Stimulated activated CD8-positive, alpha-beta memory T cell treated with anti-CD3 and anti-CD28 coated beads, Interleukin-4, amount 100 ng/mL, for 4 hours (primary cell): Measurements from ENCODE around the gene RABL3.
"Not testable (repeated sequence)": the region's sequence is repeated elsewhere in the genome, so short reads cannot be mapped to it uniquely, and the experiment has no call there.

ENCODE experiments used
- DNase-seq, 2 donors: peaks; one replicate each; pipeline ENCODE4 v3.0.0-alpha.2; 2020; ENCODE audit warnings: low read depth in 2 of 2, low spot score in 1 of 2

The RABL3 gene

GRCh38 chr3:120745466-120745865 lies 3.1 kb upstream of the RABL3 start:
- no peak for DNase-seq

- DNase-seq, result no peak
Measured at GRCh38 chr3:120743556-120744195, 1.4 kb upstream of the RABL3 start.

DNA sequence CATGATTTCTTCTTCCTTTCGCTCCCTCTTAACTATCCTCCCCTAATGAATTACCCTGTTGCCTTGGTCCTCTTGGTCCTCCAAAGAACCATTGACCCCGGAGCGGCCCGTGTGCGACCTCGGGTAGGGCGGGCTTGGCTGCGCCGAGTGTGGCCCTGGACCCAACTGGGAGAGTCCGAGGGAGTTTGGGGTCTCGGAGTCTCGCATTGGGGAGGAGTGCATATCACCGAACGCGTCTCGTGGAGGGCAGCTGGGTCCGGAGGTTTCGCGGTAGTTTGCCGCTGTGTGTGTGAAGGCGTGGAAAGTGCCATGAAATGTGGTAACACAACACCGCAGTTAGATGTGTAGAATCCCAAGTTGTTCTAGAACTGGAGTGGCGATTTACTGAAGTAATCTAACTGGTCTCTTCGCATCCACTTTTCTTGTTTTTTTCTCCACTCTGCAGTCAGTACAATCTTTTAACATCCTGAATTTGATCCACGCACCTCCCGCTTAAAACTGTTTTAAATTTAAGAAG lies 591 bp upstream of the RABL3 start:
- no peak for DNase-seq

DNA sequence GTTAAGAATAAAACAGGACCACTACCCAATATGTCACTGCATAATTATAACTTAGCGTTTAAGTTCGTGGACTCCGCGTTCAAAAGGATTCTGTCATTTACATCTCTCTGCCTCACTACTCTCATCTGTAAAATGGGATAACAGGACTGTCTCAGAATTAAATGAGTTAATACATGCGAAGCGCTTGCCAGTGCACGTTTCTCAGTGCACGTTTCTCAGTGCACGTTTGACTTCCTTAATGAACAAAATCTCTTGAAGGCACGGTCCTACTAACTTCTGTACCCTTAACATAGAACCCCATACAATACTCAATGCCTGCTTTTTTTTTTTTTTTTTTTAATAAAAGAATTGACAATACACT lies 499 bp downstream of the RABL3 start:
- DNase-seq, result no peak

DNA sequence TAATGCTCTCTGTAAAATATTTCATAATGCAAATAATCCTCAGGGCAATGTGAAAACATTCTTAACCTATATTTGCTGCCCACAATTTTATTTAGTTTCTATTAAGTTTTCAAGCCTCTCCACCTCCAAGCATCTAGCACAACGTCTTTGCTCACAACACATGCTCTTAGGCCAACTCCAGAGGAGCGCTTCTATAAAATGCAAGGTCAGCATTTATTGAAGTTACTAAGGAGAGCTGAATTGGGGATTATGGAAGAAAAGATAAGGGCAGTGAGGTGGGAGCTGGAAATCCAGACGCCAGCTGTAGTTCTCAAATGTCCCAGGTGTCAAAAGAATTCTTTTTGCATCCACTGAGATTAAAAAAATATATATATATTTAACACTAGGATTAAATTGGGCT lies 996 bp downstream of the RABL3 start:
- DNase-seq, result no peak

GRCh38 chr3:120738006-120738405 lies 4.3 kb downstream of the RABL3 start:
- DNase-seq, result not testable (repeated sequence)

DNA sequence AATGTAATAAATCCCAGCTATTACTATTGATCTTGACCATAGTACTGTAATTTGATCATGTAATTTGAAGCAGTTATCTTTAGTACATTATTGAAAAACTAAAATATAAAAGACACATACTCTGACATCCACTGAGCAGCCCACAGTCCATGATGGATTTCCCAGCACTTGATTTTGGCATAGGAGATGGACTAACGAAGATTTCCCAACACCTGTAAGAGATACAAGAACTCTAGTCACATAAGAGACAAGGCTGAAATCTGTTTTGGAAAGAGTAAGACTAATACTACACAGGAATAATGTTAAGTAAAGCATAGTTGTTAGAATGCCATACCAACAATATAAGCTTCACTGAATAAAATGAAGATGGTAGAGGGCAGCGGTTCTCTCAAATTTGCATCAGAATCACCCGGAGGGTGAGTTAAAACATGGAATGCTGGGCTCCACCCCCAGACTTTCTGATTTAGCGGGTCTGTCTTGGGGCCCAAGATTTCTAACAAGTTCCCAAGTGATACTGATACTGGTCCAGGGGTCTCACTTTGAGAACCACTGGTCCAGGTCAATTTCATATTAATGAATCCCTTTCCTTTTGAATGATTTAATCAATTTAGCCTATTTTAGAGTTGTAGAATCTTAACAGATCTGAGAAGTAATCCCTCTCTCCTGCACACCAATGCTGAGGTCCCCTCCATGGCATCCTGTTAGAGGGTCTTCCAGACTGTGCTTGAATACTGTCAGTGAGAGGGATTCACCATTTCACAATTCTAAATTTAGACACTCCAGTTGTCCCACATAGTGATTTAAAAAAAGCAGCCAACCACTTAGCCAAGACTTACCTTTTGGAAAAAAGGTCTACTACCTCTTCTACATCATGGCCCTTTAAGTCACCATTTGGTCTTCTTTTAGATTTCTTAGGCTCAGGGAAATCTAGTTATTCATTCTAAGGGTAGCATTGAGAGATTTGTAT lies 11.5 kb downstream of the RABL3 start:
- DNase-seq, result no peak

DNA sequence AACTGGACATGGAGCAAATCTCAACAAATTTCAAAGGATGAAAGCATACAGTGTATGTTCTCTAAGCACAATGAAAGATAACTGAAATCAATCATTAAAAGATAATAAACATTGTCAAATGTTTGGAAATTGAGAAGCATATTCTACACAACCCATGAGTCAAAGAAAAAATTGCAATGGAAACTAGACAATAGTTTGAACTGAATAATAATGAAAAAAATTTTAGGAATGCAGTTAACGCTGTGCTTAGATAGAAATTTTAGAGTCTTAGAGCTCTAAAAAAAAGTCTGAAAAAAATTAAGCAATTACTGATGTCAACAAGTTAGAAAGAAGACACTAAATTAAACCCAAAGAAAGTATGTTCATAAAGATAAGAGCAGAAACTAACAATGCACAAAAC lies 15.5 kb downstream of the RABL3 start:
- no peak for DNase-seq

- peak; percentile 15 to 54 for DNase-seq
Measured at GRCh38 chr3:120719167-120719834, 23.0 kb downstream of the RABL3 start.

GRCh38 chr3:120713262-120713661 lies 29.1 kb downstream of the RABL3 start:
- DNase-seq, result no peak

DNA sequence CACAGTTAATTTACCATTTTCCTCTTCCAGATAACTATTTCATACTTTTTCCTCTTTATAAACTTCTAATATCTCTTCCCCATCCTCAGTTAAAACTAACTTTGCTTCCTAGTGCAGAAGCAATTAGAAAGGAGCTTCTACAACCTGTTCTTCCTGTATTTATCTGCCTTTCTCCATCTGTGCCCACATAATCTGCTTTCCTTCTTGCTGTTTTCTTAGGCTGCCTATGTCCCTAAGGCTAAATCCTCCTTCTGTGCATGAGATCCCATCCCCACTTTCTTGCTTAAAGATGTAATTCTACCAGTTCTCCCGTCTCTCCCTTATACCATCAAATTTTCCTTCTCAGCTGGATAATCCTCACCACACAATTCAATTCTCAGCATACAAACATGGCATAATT lies 31.9 kb downstream of the RABL3 start:
- no peak for DNase-seq

DNA sequence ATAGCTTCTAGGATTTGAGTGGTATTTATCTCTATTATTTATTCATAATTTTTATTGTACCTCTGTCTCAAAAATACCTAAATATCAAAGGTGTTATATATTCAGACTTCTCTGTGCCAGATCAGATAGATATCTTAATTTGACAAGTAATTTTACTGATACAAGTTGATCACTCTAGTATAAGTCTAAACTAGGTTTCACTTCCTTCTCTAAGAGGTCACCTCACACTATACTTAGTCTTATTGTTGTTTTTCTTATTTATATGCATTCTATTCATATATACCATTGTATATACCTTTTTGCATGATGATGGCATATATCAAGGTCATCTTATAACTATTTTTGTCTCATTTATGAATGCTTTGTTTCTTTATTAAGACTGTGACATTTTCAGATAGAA lies 33.9 kb downstream of the RABL3 start:
- DNase-seq, result no peak

- no peak for DNase-seq
Measured at GRCh38 chr3:120706950-120707349, 35.4 kb downstream of the RABL3 start.

DNA sequence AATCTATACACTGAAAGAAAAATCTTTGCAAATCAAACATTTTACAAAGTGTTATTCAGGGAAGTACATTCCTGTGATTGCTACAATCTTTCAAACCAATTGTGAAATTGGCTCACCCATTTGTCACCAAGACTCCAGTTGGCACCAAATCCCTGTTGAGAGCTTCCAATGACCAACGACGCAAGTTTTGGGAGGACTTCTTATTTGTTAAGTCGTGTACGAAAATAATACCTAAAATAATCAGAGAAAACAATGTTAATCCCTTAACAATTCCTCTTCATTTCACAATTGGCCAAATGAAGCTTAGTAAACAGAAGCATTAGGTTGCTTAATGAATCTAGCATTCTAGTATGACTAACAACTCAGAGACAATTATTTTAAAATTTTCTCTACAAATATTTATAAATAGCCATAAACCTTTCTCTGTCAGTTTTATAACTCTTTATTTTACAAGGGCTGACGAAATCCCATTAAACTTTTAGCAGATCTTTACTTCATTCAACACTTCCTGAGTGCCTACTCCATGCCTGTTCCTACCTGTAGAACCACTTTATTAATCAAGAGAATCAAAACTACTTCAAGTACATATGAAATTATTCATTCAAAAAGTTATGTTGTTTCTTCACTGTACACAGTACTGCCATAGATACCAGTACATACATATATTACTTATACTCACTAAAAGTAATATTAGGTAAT lies 36.3 kb downstream of the RABL3 start:
- DNase-seq, result no peak

- no peak for DNase-seq
Measured at GRCh38 chr3:120699333-120699732, 43.0 kb downstream of the RABL3 start.

GRCh38 chr3:120693439-120694171 lies 48.7 kb downstream of the RABL3 start:
- no peak for DNase-seq

- no peak for DNase-seq
Measured at GRCh38 chr3:120689395-120689794, 52.9 kb downstream of the RABL3 start.

GRCh38 chr3:120688121-120688520 lies 54.2 kb downstream of the RABL3 start:
- DNase-seq, result no peak

DNA sequence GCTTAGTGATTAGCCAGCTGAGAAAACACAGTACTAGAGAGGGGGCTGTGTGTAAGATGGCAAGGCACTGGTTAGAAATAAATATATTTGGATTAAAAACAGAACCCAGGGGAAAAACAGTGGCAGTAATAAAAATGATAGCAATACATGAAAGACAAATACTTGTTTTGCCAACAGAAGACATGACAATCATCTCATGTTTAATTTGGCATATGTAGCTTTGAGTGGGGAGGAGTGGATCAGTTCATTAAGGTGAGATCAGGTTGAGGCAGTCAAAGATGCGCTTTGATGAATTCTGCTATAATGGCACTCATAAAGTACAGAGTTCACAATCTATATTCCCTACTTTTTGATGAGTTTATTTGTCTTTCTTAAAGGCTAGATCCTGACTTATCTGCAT lies 56.9 kb downstream of the RABL3 start:
- no peak for DNase-seq

GRCh38 chr3:120684896-120685295 lies 57.4 kb downstream of the RABL3 start:
- no peak for DNase-seq
